ENCODE data around the gene CERS1. TPM values are rescaled to one million over a fixed set of nuclear protein-coding genes. Genes with fewer than 3 reads are reported as not detected.

Gene CERS1
- total and polyA plus RNA-seq, 4 donors = 0.28 TPM; not detected in 3

DNA sequence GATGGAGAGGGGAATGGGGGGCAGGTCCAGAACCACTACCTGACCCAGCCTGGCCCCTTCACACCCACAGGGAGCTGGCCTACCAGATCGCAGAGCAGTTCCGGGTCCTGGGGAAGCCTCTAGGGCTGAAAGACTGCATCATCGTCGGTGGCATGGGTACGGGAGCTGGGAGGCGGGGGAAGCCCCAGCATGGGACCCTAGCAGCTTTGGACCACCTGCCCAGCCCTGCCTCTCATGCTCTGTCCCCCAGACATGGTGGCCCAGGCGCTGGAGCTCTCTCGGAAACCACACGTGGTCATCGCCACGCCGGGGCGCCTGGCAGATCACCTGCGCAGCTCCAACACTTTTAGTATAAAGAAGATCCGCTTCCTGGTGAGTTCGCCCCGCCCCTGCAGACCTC lies 25.6 kb upstream of the CERS1 start:
- Histone ChIP-seq H3K9ac (ENCODE audit: low read depth in 1 of 2, low read length in 2 of 2) (no peak overlapping the region), H3K4me1 (ENCODE audit: control insufficient read depth in 4 of 4, insufficient read depth in 4 of 4, low read length in 3 of 4) (peaks cover 2 to 31% (median 19%) of the 10 kb centered on the region in 4 donors), H3K4me3 (ENCODE audit: low read depth in 1 of 3, low read length in 3 of 3) (no peak overlapping the region), H3K27me3 (ENCODE audit: control insufficient read depth in 4 of 4, insufficient read depth in 4 of 4, low read length in 3 of 4) (no peaks in the 10 kb centered on the region), H3K27ac (ENCODE audit: low read depth in 1 of 2, low read length in 2 of 2) (no peak overlapping the region), H3K9me3 (ENCODE audit: control insufficient read depth in 4 of 4, low read length in 3 of 4) (no peaks in the 10 kb centered on the region), H3K36me3 (ENCODE audit: control insufficient read depth in 4 of 4, insufficient read depth in 3 of 4, low read depth in 1 of 4, low read length in 3 of 4) (peaks cover 16 to 43% (median 23%) of the 10 kb centered on the region in 4 donors)
- no peak for DNase-seq (ENCODE audit: low spot score)
- TF ChIP-seq HNF4G (IDR thresholded peaks at IDR 0.05) (no peak), NR2F2 (IDR thresholded peaks at IDR 0.05) (no peak), YY1 (IDR thresholded peaks at IDR 0.05) (no peak), TAF1 (conservative IDR thresholded peaks at IDR 0.05) (no peak), SP1 (IDR thresholded peaks at IDR 0.05) (no peak), RXRA (IDR thresholded peaks at IDR 0.05) (no peak), EGR1 (IDR thresholded peaks at IDR 0.05; ENCODE audit: low read depth in 2 of 2) (no peak), GABPA (IDR thresholded peaks at IDR 0.05 in 1 of 2, conservative IDR thresholded peaks at IDR 0.05 in 1 of 2) (no peak), FOXA1 (IDR thresholded peaks at IDR 0.05) (no peak), FOXA2 (IDR thresholded peaks at IDR 0.05) (no peak), RAD21 (IDR thresholded peaks at IDR 0.05) (no peak), JUND (IDR thresholded peaks at IDR 0.05) (no peak), HNF4A (conservative IDR thresholded peaks at IDR 0.05) (no peak)
- TF ChIP-seq, protein P1, sequence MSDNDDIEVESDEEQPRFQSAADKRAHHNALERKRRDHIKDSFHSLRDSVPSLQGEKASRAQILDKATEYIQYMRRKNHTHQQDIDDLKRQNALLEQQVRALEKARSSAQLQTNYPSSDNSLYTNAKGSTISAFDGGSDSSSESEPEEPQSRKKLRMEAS (IDR thresholded peaks at IDR 0.05) = no peak
- TF ChIP-seq, protein P2, sequence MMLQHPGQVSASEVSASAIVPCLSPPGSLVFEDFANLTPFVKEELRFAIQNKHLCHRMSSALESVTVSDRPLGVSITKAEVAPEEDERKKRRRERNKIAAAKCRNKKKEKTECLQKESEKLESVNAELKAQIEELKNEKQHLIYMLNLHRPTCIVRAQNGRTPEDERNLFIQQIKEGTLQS (IDR thresholded peaks at IDR 0.05) = no peak
- TF ChIP-seq, protein P3, sequence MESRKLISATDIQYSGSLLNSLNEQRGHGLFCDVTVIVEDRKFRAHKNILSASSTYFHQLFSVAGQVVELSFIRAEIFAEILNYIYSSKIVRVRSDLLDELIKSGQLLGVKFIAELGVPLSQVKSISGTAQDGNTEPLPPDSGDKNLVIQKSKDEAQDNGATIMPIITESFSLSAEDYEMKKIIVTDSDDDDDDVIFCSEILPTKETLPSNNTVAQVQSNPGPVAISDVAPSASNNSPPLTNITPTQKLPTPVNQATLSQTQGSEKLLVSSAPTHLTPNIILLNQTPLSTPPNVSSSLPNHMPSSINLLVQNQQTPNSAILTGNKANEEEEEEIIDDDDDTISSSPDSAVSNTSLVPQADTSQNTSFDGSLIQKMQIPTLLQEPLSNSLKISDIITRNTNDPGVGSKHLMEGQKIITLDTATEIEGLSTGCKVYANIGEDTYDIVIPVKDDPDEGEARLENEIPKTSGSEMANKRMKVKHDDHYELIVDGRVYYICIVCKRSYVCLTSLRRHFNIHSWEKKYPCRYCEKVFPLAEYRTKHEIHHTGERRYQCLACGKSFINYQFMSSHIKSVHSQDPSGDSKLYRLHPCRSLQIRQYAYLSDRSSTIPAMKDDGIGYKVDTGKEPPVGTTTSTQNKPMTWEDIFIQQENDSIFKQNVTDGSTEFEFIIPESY (IDR thresholded peaks at IDR 0.05) = no peak
- TF ChIP-seq, protein P4, sequence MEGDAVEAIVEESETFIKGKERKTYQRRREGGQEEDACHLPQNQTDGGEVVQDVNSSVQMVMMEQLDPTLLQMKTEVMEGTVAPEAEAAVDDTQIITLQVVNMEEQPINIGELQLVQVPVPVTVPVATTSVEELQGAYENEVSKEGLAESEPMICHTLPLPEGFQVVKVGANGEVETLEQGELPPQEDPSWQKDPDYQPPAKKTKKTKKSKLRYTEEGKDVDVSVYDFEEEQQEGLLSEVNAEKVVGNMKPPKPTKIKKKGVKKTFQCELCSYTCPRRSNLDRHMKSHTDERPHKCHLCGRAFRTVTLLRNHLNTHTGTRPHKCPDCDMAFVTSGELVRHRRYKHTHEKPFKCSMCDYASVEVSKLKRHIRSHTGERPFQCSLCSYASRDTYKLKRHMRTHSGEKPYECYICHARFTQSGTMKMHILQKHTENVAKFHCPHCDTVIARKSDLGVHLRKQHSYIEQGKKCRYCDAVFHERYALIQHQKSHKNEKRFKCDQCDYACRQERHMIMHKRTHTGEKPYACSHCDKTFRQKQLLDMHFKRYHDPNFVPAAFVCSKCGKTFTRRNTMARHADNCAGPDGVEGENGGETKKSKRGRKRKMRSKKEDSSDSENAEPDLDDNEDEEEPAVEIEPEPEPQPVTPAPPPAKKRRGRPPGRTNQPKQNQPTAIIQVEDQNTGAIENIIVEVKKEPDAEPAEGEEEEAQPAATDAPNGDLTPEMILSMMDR (IDR thresholded peaks at IDR 0.05; ENCODE audit: low read depth, low read length, missing input control) = no peak
- TF ChIP-seq, protein P5, sequence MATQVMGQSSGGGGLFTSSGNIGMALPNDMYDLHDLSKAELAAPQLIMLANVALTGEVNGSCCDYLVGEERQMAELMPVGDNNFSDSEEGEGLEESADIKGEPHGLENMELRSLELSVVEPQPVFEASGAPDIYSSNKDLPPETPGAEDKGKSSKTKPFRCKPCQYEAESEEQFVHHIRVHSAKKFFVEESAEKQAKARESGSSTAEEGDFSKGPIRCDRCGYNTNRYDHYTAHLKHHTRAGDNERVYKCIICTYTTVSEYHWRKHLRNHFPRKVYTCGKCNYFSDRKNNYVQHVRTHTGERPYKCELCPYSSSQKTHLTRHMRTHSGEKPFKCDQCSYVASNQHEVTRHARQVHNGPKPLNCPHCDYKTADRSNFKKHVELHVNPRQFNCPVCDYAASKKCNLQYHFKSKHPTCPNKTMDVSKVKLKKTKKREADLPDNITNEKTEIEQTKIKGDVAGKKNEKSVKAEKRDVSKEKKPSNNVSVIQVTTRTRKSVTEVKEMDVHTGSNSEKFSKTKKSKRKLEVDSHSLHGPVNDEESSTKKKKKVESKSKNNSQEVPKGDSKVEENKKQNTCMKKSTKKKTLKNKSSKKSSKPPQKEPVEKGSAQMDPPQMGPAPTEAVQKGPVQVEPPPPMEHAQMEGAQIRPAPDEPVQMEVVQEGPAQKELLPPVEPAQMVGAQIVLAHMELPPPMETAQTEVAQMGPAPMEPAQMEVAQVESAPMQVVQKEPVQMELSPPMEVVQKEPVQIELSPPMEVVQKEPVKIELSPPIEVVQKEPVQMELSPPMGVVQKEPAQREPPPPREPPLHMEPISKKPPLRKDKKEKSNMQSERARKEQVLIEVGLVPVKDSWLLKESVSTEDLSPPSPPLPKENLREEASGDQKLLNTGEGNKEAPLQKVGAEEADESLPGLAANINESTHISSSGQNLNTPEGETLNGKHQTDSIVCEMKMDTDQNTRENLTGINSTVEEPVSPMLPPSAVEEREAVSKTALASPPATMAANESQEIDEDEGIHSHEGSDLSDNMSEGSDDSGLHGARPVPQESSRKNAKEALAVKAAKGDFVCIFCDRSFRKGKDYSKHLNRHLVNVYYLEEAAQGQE (IDR thresholded peaks at IDR 0.05) = no peak
- WGBS = 96% methylated on average over 17 of the region's 17 CpGs
